AG10803 (cell line): Measurements from ENCODE around the gene GALNT18.

Source experiments
- DNase-seq: peaks from one replicate; pipeline ENCODE4 v3.0.0; 2010; ENCODE audit warnings: low read depth
- H3K4me3 ChIP-seq: 2 replicates; pipeline ENCODE4 v1.5.1; 2011; ENCODE audit warnings: mild to moderate bottlenecking, low read length, control low read depth
- CTCF ChIP-seq: conservative IDR thresholded peaks from 2 replicates; pipeline ENCODE4 v1.5.1; 2011; ENCODE audit warnings: mild to moderate bottlenecking, low read length, control low read depth, inconsistent platforms

The GALNT18 gene

DNA sequence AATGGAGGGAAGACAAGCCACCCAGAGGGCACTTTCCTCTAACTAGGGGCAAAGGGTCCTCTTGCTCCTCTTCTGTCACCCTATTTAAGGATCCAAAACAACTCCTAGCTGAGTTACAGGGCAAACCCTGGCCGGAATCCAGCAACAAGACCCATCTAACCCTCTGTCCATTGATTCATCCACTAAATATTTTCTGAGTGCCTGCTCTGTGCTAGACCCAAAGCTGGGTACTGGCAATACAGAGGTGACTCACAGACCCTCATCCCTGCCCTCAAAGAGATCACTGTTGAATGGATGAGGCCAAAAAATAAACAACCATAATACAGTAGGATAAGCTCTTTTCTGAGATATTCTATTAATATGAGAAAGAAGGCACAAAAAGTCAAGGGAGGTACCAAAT is 4.3 kb upstream of the GALNT18 start:
- no peak for TF ChIP-seq CTCF
- H3K4me3 ChIP-seq = no peak overlapping the region
- no peak for DNase-seq

DNA sequence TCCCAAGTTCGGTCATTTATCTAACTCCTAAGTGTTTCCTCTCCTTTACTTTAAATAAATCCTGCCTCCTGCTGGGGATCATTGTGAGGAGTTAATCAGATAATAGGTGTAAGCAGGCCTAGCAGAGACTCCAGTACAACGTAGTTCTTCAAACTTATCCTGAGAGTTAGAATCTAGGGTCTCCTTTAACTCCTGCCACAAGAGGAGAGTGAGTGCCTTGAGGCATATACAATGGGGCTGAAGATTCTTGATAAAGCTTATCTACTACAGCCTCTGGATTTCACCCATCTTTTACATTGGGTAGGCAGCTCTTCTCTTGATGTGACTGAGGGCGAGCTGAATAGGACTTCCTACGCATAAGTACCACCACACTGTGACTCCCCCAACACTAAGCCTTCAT is 3.1 kb upstream of the GALNT18 start:
- H3K4me3 ChIP-seq = no peak overlapping the region
- no peak for DNase-seq
- TF ChIP-seq CTCF = no peak

DNA sequence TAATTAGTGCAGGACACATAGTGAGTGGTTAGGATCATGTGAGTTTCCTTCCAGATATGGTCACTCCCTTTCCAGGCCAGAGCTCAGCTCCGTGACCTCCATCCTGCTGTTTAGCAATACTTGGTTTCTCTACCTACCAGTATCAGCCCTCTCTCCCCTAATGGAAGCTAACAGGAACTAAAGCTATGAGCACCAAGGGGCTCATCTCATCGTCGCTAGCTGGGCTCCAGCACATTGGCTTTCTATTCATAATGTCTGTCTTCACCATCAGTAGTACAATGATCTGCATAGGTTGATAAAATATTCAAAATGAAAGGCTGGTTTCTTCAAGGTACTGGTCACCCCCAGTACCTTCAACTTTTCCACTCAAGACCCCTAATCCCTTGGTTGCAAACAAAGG is 2.4 kb upstream of the GALNT18 start:
- DNase-seq = no peak
- TF ChIP-seq CTCF = no peak
- H3K4me3 ChIP-seq = no peak overlapping the region

DNA sequence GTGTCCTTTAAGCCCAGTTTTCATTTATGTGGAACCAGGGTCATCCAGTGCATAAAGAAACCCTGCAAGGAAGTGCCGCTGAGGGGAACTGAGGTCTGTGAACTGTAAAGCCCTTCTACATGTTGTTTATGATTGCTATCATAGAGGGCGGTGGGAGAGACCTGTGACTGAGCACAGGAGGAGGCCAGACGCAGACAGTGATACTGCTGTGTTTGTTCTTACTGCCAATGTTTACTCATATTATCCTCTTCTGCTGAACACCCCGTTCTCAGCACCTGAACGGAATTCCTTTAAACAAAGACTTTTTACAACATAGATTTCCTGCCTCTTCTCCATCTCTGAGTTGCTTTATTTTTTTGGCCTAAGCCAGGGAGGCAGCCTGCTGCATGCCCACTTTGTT is 967 bp upstream of the GALNT18 start:
- DNase-seq = no peak
- H3K4me3 ChIP-seq = no peak overlapping the region
- TF ChIP-seq CTCF = no peak

GRCh38 chr11:11622340-11622706 is 518 bp upstream of the GALNT18 start:
- DNase-seq = no peak
- no peak for TF ChIP-seq CTCF

GRCh38 chr11:11620921-11621572 is 758 bp downstream of the GALNT18 start:
- peak; percentile 5 for DNase-seq
- no peak for TF ChIP-seq CTCF

More at GRCh38 chr11:11622340-11622706, 518 bp upstream of the GALNT18 start:
- H3K4me3 ChIP-seq = peak overlapping the region; percentile 38

DNA sequence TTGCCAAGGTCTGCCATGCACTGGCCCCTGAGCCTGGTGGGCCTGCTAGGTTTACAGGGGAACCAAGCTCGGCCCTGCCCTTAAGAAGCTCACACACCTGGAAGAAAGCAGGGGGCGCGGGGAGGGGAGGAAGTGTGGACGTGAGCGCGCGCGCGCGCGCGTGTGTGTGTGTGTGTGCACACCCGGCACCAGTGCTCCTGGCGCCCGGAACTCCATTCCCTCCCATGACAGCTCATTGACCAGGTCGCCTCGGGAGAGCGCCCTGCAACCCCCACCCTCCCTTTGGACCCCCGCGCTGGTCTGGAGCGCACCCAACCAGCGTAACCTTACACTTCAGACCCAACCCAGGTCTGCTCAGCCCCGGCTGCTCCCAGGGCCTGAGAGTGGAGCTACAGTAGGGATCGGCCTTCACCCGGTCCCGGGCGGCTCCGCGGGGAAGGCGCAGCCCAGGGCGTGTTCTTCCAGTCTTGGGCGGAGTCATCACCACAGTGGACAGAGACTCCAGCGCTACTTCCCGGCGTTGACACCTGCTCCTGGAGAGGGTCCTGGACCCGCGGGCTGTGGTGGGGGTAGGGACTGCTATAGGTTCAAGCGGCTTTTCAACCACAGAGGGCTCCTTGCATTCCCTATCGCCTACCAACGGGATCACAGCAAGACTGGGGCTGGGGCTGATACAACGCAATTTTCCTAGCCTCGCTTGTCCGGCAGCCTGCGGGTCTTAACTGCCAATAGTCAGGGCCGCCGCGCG is 1.5 kb downstream of the GALNT18 start:
- TF ChIP-seq CTCF = no peak
- no peak for DNase-seq
- peak overlapping the region; percentile 47 for H3K4me3 ChIP-seq

More at GRCh38 chr11:11620921-11621572, 758 bp downstream of the GALNT18 start:
- peak overlapping the region; percentile 47 for H3K4me3 ChIP-seq
